Colonic mucosa (tissue), 4 donors: ENCODE data around the gene SF3B2. TPM values are rescaled to one million over a fixed set of nuclear protein-coding genes. Genes with fewer than 3 reads are reported as not detected.

Experiments
- DNase-seq: peaks from one replicate; pipeline ENCODE4 v3.0.0-alpha.2; 2020
- H3K27ac ChIP-seq: fragments of 200-600 bp; one replicate; pipeline ENCODE4 v1.8.0; 2021
- H3K27me3 ChIP-seq: fragments of 200-600 bp; one replicate; pipeline ENCODE4 v1.8.0; 2021
- H3K36me3 ChIP-seq: fragments of 200-600 bp; one replicate; pipeline ENCODE4 v1.8.0; 2021
- H3K4me1 ChIP-seq: fragments of 200-600 bp; one replicate; pipeline ENCODE4 v1.8.0; 2021; ENCODE audit warnings: mild to moderate bottlenecking
- H3K4me3 ChIP-seq: fragments of 200-600 bp; one replicate; pipeline ENCODE4 v1.8.0; 2021
- H3K9ac ChIP-seq, 2 donors: one replicate each; pipeline ENCODE4 v1.7.0; 2013; ENCODE audit warnings: control low read depth in 2 of 2, low read depth in 2 of 2, low read length in 2 of 2
- H3K9me3 ChIP-seq: fragments of 200-600 bp; one replicate; pipeline ENCODE4 v1.8.0; 2021
- CTCF ChIP-seq: fragments of 200-600 bp; IDR thresholded peaks from one replicate; pipeline ENCODE4 v1.8.0; 2022; ENCODE audit warnings: antibody characterized with exemption, mild to moderate bottlenecking
- intact Hi-C: fragments of 100-400 bp; cut with DNase I; formaldehyde crosslinking; loops from one replicate; pipeline ENCODE4 v1.14.1; 2022
- total RNA-seq, 2 donors: library from RNA; stranded (reverse); fragmentation: NEBNext Ultra II Directional in 1 of 2; extraction: Animal tissue kit (Norgen Biotek cat#: 25700) in 1 of 2; gene quantifications; one replicate each; pipeline ENCODE4 v1.2.1, GENCODE V29; 2021
- donor health status: healthy.
- donor health status: DM: no; HTN: no; CAD: no.
- donor health status: DM: no; HTN: no; CAD: no.

SF3B2 gene
- total RNA-seq, 2 donors from 2014 or later: 139 to 196 TPM

- TF ChIP-seq CTCF: no peak
- intact Hi-C loops: no loop called here
- Histone ChIP-seq H3K4me3 (no peak overlapping the region), H3K4me1 (no peaks in the 10 kb centered on the region), H3K36me3 (no peaks in the 10 kb centered on the region), H3K27me3 (no peaks in the 10 kb centered on the region), H3K27ac (no peak overlapping the region), H3K9ac (no peak overlapping the region), H3K9me3 (no peaks in the 10 kb centered on the region)
- DNase-seq: no peak
Measured at GRCh38 chr11:66118847-66119246, 66.7 kb downstream of the SF3B2 start.

Other genes starting within 250 kb of the SF3B2 start
- 1 to 10 TPM; 1.6 to 1.9 TPM for gene SNX32, start 218.4 kb upstream of the SF3B2 start, total RNA-seq
- 1,000 to 10,000 TPM; 1,832 to 1,932 TPM for gene CFL1, start 194.2 kb upstream of the SF3B2 start, total RNA-seq
- 10 to 100 TPM; 47.2 to 62.5 TPM for gene MUS81, start 191.9 kb upstream of the SF3B2 start, total RNA-seq
- 10 to 100 TPM in 1 of 2 donors, 1 to 10 TPM in 1; 9.6 to 22.5 TPM for gene EFEMP2, start 179.6 kb upstream of the SF3B2 start, total RNA-seq
- gene CTSW, start 172.5 kb upstream of the SF3B2 start, total RNA-seq: 1 to 10 TPM; 1.2 TPM
- 10 to 100 TPM; 41.9 to 53.5 TPM for gene FIBP, start 163.9 kb upstream of the SF3B2 start, total RNA-seq
- gene CCDC85B, start 161.7 kb upstream of the SF3B2 start, total RNA-seq: 10 to 100 TPM; 11.2 to 16.3 TPM
- 1 to 10 TPM in 1 of 2 donors, under 1 TPM in 1; 0.84 to 4.2 TPM for gene FOSL1, start 152.0 kb upstream of the SF3B2 start, total RNA-seq
- gene C11orf68, start 133.3 kb upstream of the SF3B2 start, total RNA-seq: 10 to 100 TPM; 26.6 to 29.0 TPM
- 10 to 100 TPM; 53.4 to 91.5 TPM for gene DRAP1, start 132.9 kb upstream of the SF3B2 start, total RNA-seq
- gene TSGA10IP, start 106.9 kb upstream of the SF3B2 start, total RNA-seq: not detected
- 10 to 100 TPM; 40.0 to 50.9 TPM for gene SART1, start 90.6 kb upstream of the SF3B2 start, total RNA-seq
- 10 to 100 TPM; 27.8 to 32.8 TPM for gene EIF1AD, start 50.2 kb upstream of the SF3B2 start, total RNA-seq
- 100 to 1,000 TPM; 128 to 231 TPM for gene BANF1, start 49.9 kb upstream of the SF3B2 start, total RNA-seq
- not detected for gene CST6, start 40.4 kb upstream of the SF3B2 start, total RNA-seq
- gene CATSPER1, start 25.9 kb upstream of the SF3B2 start, total RNA-seq: under 1 TPM in 1 of 2 donors, not detected in 1; 0.35 TPM
- gene GAL3ST3, start 3.2 kb upstream of the SF3B2 start, total RNA-seq: not detected
- 10 to 100 TPM; 10.1 to 20.9 TPM for gene PACS1, start 17.9 kb downstream of the SF3B2 start, total RNA-seq
- gene KLC2, start 205.3 kb downstream of the SF3B2 start, total RNA-seq: 10 to 100 TPM; 19.9 to 35.7 TPM
- 100 to 1,000 TPM; 212 to 243 TPM for gene RAB1B, start 216.3 kb downstream of the SF3B2 start, total RNA-seq
- under 1 TPM; 0.58 to 0.67 TPM for gene CNIH2, start 225.8 kb downstream of the SF3B2 start, total RNA-seq
- gene YIF1A, start 236.8 kb downstream of the SF3B2 start, total RNA-seq: 100 to 1,000 TPM in 1 of 2 donors, 10 to 100 TPM in 1; 87.4 to 159 TPM
- gene TMEM151A, start 239.5 kb downstream of the SF3B2 start, total RNA-seq: under 1 TPM; 0.37 to 0.47 TPM